GM19238 (cell line): ENCODE data around the gene TMEM74B.

ENCODE experiments used
- DNase-seq: peaks from one replicate; pipeline ENCODE4 v3.0.0; 2011; ENCODE audit warnings: low spot score; ENCODE audit not compliant: insufficient read length

Gene TMEM74B

GRCh38 chr20:1205802-1206201 lies 21.0 kb upstream of the TMEM74B start:
- DNase-seq: no peak

- DNase-seq: no peak
Observed at GRCh38 chr20:1204576-1204975, 19.8 kb upstream of the TMEM74B start.

- DNase-seq: no peak
Observed at GRCh38 chr20:1204113-1204512, 19.3 kb upstream of the TMEM74B start.

GRCh38 chr20:1203630-1204029 lies 18.8 kb upstream of the TMEM74B start:
- no peak for DNase-seq

- no peak for DNase-seq
Observed at GRCh38 chr20:1202762-1203504, 18.2 kb upstream of the TMEM74B start, which contains the start of gene C20orf202. Gene C20orf202 (plus strand): TSS chr20:1203454. CDS start chr20:1203586, 132 bp downstream.

- DNase-seq: no peak
Observed at GRCh38 chr20:1199964-1200363, 15.2 kb upstream of the TMEM74B start.

- no peak for DNase-seq
Observed at GRCh38 chr20:1199212-1199873, 14.6 kb upstream of the TMEM74B start.

GRCh38 chr20:1198751-1199150 lies 14.0 kb upstream of the TMEM74B start:
- DNase-seq: no peak

- no peak for DNase-seq
Observed at GRCh38 chr20:1197801-1198200, 13.0 kb upstream of the TMEM74B start.

GRCh38 chr20:1196634-1197033 lies 11.9 kb upstream of the TMEM74B start:
- DNase-seq: no peak

GRCh38 chr20:1195226-1195625 lies 10.4 kb upstream of the TMEM74B start:
- no peak for DNase-seq

- DNase-seq: no peak
Observed at GRCh38 chr20:1191299-1191698, 6.5 kb upstream of the TMEM74B start.

GRCh38 chr20:1190847-1191246 lies 6.1 kb upstream of the TMEM74B start:
- DNase-seq: no peak

GRCh38 chr20:1189827-1190226 lies 5.0 kb upstream of the TMEM74B start:
- DNase-seq: no peak

GRCh38 chr20:1188347-1188746 lies 3.6 kb upstream of the TMEM74B start:
- no peak for DNase-seq

GRCh38 chr20:1187605-1188171 lies 2.9 kb upstream of the TMEM74B start:
- no peak for DNase-seq

GRCh38 chr20:1186367-1186991 lies 1.7 kb upstream of the TMEM74B start:
- no peak for DNase-seq

GRCh38 chr20:1185790-1186334 lies 1.1 kb upstream of the TMEM74B start:
- DNase-seq: peak; percentile 59

GRCh38 chr20:1185316-1185741 lies 548 bp upstream of the TMEM74B start:
- no peak for DNase-seq

GRCh38 chr20:1184260-1184637 lies 532 bp downstream of the TMEM74B start:
- no peak for DNase-seq

GRCh38 chr20:1183153-1183552 lies 1.6 kb downstream of the TMEM74B start:
- DNase-seq: no peak

- no peak for DNase-seq
Observed at GRCh38 chr20:1182106-1182505, 2.7 kb downstream of the TMEM74B start.
